Stomach (tissue), 4 donors: ENCODE results near the gene PLIN5.

Source experiments
- EP300 ChIP-seq: sonication (generic); formaldehyde crosslinking; IDR thresholded peaks from one replicate; pipeline ENCODE4 v1.6.1; 2017; ENCODE audit warnings: antibody characterized with exemption
- POLR2A ChIP-seq, 4 donors: fragments of 450-650 bp; IDR thresholded peaks; one replicate each; pipeline ENCODE4 v1.6.1; 2016; ENCODE audit warnings: antibody characterized with exemption in 4 of 4, control low read depth in 2 of 4, mild to moderate bottlenecking in 1 of 4, moderate library complexity in 1 of 4
- POLR2AphosphoS5 ChIP-seq, 3 donors: sonication (generic); formaldehyde crosslinking; IDR thresholded peaks; one replicate each; pipeline ENCODE4 v1.6.1; 2016; ENCODE audit warnings: antibody characterized with exemption in 3 of 3
- TF ChIP-seq, protein P1 (sequence below), 7 experiments: fragments of 450-650 bp in 4 of 7; fragments of 200-600 bp in 3 of 7; sonication (generic) in 3 of 7; IDR thresholded peaks; one replicate each; pipeline ENCODE4 v1.5.1; 2016 to 2019; ENCODE audit warnings: antibody characterized with exemption in 7 of 7, control low read depth in 2 of 7, mild to moderate bottlenecking in 1 of 7

GRCh38 chr19:4537953-4538600 lies 3.1 kb upstream of the PLIN5 start:
- TF ChIP-seq, protein P1, sequence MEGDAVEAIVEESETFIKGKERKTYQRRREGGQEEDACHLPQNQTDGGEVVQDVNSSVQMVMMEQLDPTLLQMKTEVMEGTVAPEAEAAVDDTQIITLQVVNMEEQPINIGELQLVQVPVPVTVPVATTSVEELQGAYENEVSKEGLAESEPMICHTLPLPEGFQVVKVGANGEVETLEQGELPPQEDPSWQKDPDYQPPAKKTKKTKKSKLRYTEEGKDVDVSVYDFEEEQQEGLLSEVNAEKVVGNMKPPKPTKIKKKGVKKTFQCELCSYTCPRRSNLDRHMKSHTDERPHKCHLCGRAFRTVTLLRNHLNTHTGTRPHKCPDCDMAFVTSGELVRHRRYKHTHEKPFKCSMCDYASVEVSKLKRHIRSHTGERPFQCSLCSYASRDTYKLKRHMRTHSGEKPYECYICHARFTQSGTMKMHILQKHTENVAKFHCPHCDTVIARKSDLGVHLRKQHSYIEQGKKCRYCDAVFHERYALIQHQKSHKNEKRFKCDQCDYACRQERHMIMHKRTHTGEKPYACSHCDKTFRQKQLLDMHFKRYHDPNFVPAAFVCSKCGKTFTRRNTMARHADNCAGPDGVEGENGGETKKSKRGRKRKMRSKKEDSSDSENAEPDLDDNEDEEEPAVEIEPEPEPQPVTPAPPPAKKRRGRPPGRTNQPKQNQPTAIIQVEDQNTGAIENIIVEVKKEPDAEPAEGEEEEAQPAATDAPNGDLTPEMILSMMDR (IDR thresholded peaks at IDR 0.05) = no peak
- no peak for TF ChIP-seq POLR2AphosphoS5 (IDR thresholded peaks at IDR 0.05)
- TF ChIP-seq POLR2A (IDR thresholded peaks at IDR 0.05) = no peak
- TF ChIP-seq EP300 = no peak
